CD14-positive monocyte (primary cell): Measurements from ENCODE around the gene GRM8. TPM values are rescaled to one million over a fixed set of nuclear protein-coding genes. Genes with fewer than 3 reads are reported as not detected.

Experiments used
- DNase-seq, 3 donors: peaks; one replicate each; pipeline ENCODE4 v3.0.0-alpha.2; 2011 to 2022
- H2AFZ ChIP-seq: 2 replicates; pipeline ENCODE4 v1.6.0; 2012; ENCODE audit warnings: mild to moderate bottlenecking, low read depth, low read length, inconsistent platforms; ENCODE audit not compliant: insufficient read depth, poor library complexity, severe bottlenecking
- H3K27ac ChIP-seq, 2 donors: 1 replicate in 1 of 2; 2 replicates in 1 of 2; pipeline ENCODE4 v1.5.1; 2012 to 2013; ENCODE audit warnings: low read length in 2 of 2, control low read depth in 1 of 2, inconsistent platforms in 1 of 2, low read depth in 1 of 2, mild to moderate bottlenecking in 1 of 2
- H3K27me3 ChIP-seq, 2 donors: one replicate each; pipeline versions ENCODE4 v1.6.0 to v1.6.1; 2011 to 2013; ENCODE audit warnings: low read length in 2 of 2; ENCODE audit not compliant: control insufficient read depth in 2 of 2, insufficient read depth in 2 of 2
- H3K36me3 ChIP-seq, 2 donors: replicated peaks in 1 of 2; 1 replicate in 1 of 2; 2 replicates in 1 of 2; pipeline versions ENCODE4 v1.5.1 to v1.6.1; 2012 to 2013; ENCODE audit warnings: low read length in 2 of 2, control low read depth in 1 of 2, inconsistent platforms in 1 of 2, mild to moderate bottlenecking in 1 of 2; ENCODE audit not compliant: insufficient read depth in 2 of 2, control insufficient read depth in 1 of 2
- H3K4me1 ChIP-seq, 2 donors: 1 replicate in 1 of 2; 2 replicates in 1 of 2; pipeline versions ENCODE4 v1.5.1 to v1.6.1; 2012 to 2013; ENCODE audit warnings: low read length in 2 of 2, control low read depth in 1 of 2, inconsistent platforms in 1 of 2, mild to moderate bottlenecking in 1 of 2, moderate library complexity in 1 of 2; ENCODE audit not compliant: insufficient read depth in 2 of 2, control insufficient read depth in 1 of 2
- H3K4me2 ChIP-seq: replicated peaks from 2 replicates; pipeline ENCODE3; 2012; ENCODE audit warnings: low read length, moderate library complexity, mild to moderate bottlenecking; ENCODE audit not compliant: poor library complexity, severe bottlenecking; ENCODE audit errors: extremely low read depth
- H3K4me3 ChIP-seq, 3 experiments: fragments of 200-600 bp in 1 of 3; sonication (generic) in 1 of 3; replicated peaks in 1 of 3; 1 replicate in 2 of 3; 2 replicates in 1 of 3; pipeline ENCODE4 v1.5.1; 2011 to 2013; ENCODE audit warnings: low read length in 3 of 3, mild to moderate bottlenecking in 3 of 3, control low read depth in 2 of 3, low read depth in 2 of 3, inconsistent platforms in 1 of 3, moderate library complexity in 1 of 3
- H3K79me2 ChIP-seq: 2 replicates; pipeline ENCODE4 v1.6.0; 2012; ENCODE audit warnings: mild to moderate bottlenecking, control low read depth, inconsistent platforms, low read length, moderate library complexity; ENCODE audit not compliant: insufficient read depth
- H3K9ac ChIP-seq: 2 replicates; pipeline ENCODE4 v1.6.0; 2017; ENCODE audit warnings: low read length, mild to moderate bottlenecking; ENCODE audit not compliant: insufficient read depth, poor library complexity, severe bottlenecking
- H3K9me3 ChIP-seq, 2 donors: replicated peaks in 1 of 2; 1 replicate in 1 of 2; 2 replicates in 1 of 2; pipeline versions ENCODE4 v1.5.1 to v1.6.1; 2012 to 2013; ENCODE audit warnings: low read length in 2 of 2, control low read depth in 1 of 2; ENCODE audit not compliant: control insufficient read depth in 1 of 2, insufficient read depth in 1 of 2
- H4K20me1 ChIP-seq: 2 replicates; pipeline ENCODE4 v1.6.0; 2012; ENCODE audit warnings: mild to moderate bottlenecking, low read length, control low read depth, moderate library complexity; ENCODE audit not compliant: insufficient read depth
- H3K27ac Mint-ChIP-seq, 7 donors: one replicate each; pipeline ENCODE4 v1.8.0; 2020; ENCODE audit warnings: mild to moderate bottlenecking in 7 of 7, mixed read lengths in 7 of 7, moderate library complexity in 6 of 7, inconsistent platforms in 2 of 7
- H3K27me3 Mint-ChIP-seq, 3 donors: one replicate each; pipeline ENCODE4 v1.8.0; 2021 to 2022; ENCODE audit warnings: low read depth in 3 of 3, mild to moderate bottlenecking in 3 of 3, mixed read lengths in 3 of 3, moderate library complexity in 3 of 3, inconsistent platforms in 1 of 3
- H3K36me3 Mint-ChIP-seq, 2 donors: one replicate each; pipeline ENCODE4 v1.8.0; 2020; ENCODE audit warnings: mixed read lengths in 2 of 2, inconsistent platforms in 1 of 2, mild to moderate bottlenecking in 1 of 2
- H3K4me1 Mint-ChIP-seq: one replicate; pipeline ENCODE4 v1.8.0; 2020; ENCODE audit warnings: mild to moderate bottlenecking, mixed read lengths
- H3K4me3 Mint-ChIP-seq, 2 donors: one replicate each; pipeline ENCODE4 v1.8.0; 2020; ENCODE audit warnings: mild to moderate bottlenecking in 2 of 2, mixed read lengths in 2 of 2, moderate library complexity in 1 of 2
- H3K9me3 Mint-ChIP-seq, 7 donors: one replicate each; pipeline ENCODE4 v1.8.0; 2020 to 2022; ENCODE audit warnings: mixed read lengths in 7 of 7, mild to moderate bottlenecking in 6 of 7, moderate library complexity in 6 of 7, inconsistent platforms in 2 of 7
- WGBS: methylation state at CpG from one replicate; pipeline ENCODE4 v1.1.5; 2013; ENCODE audit warnings: missing lambda C conversion rate; ENCODE audit not compliant: insufficient coverage; 5-methylcytosine and 5-hydroxymethylcytosine counted together
- intact Hi-C, 2 donors: fragments of 100-400 bp; cut with micrococcal nuclease; formaldehyde crosslinking; loops; one replicate each; pipeline versions ENCODE4 v1.15.0 to v1.15.1; 2023
- polyA plus RNA-seq, 3 donors: library from polyadenylated mRNA; depleted of rRNA in 1 of 3; unstranded in 2 of 3; stranded (reverse) in 1 of 3; fragments of 300-500 nt in 2 of 3; fragments of >200 nt in 1 of 3; fragmentation: Illumina TruSeq in 2 of 3; gene quantifications; 1 replicate in 2 of 3; 2 replicates in 1 of 3; pipeline ENCODE4 v1.2.3, GENCODE V29; 2012 to 2021
- TF ChIP-seq, protein P1 (sequence below): fragments of 200-600 bp; IDR thresholded peaks from one replicate; pipeline ENCODE4 v1.8.0; 2022; ENCODE audit warnings: antibody characterized with exemption, mild to moderate bottlenecking

GRM8 gene
- polyA plus RNA-seq, 3 donors = not detected

GRCh38 chr7:126993626-126994213 is 259.0 kb downstream of the GRM8 start:
- H3K27me3 Mint-ChIP-seq = no peaks in the 10 kb centered on the region

DNA sequence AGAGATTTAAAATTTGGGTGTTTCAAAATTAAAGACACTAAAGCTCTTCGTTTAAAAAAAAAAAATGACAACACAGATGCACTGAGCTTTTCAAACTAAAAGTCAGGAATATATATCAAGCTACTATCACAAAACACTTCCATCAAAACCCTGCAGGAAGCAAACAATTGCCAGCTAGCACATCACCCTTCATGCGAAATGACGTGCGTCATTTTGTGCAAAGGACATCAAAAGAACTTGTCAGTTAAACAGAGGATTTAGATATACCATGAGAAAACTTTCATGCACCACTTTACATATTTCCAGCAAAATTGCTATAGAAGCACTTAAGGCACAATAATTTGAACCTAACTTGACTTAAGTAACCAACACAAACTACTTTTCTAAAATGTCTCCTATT is 264.7 kb downstream of the GRM8 start:
- H3K27ac Mint-ChIP-seq = no peak overlapping the region
- Histone ChIP-seq H3K36me3 (no peaks in the 10 kb centered on the region), H3K9ac (no peak overlapping the region), H3K27ac (no peak overlapping the region), H3K4me1 (no peaks in the 10 kb centered on the region), H3K4me3 (no peak overlapping the region), H3K9me3 (peaks cover 0 to 4% of the 10 kb centered on the region in 2 donors), H3K79me2 (no peaks in the 10 kb centered on the region), H3K4me2 (no peak overlapping the region), H4K20me1 (no peaks in the 10 kb centered on the region), H2AFZ (no peak overlapping the region), H3K27me3 (no peaks in the 10 kb centered on the region)
- peaks cover 0 to 2% (median 0%) of the 10 kb centered on the region in 3 donors for H3K27me3 Mint-ChIP-seq
- DNase-seq = no peak
- peaks cover 0 to 6% (median 0%) of the 10 kb centered on the region in 7 donors for H3K9me3 Mint-ChIP-seq
- TF ChIP-seq, protein P1, sequence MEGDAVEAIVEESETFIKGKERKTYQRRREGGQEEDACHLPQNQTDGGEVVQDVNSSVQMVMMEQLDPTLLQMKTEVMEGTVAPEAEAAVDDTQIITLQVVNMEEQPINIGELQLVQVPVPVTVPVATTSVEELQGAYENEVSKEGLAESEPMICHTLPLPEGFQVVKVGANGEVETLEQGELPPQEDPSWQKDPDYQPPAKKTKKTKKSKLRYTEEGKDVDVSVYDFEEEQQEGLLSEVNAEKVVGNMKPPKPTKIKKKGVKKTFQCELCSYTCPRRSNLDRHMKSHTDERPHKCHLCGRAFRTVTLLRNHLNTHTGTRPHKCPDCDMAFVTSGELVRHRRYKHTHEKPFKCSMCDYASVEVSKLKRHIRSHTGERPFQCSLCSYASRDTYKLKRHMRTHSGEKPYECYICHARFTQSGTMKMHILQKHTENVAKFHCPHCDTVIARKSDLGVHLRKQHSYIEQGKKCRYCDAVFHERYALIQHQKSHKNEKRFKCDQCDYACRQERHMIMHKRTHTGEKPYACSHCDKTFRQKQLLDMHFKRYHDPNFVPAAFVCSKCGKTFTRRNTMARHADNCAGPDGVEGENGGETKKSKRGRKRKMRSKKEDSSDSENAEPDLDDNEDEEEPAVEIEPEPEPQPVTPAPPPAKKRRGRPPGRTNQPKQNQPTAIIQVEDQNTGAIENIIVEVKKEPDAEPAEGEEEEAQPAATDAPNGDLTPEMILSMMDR = no peak
- WGBS = 94% methylated on average over 3 of the region's 4 CpGs
- H3K4me1 Mint-ChIP-seq = no peaks in the 10 kb centered on the region
- H3K36me3 Mint-ChIP-seq = no peaks in the 10 kb centered on the region
- no peak overlapping the region for H3K4me3 Mint-ChIP-seq
- intact Hi-C loops = no loop called here

More at GRCh38 chr7:126993626-126994213, 259.0 kb downstream of the GRM8 start:
- no peak overlapping the region for H3K4me2 ChIP-seq
- no peaks in the 10 kb centered on the region for H3K79me2 ChIP-seq
- whole genome bisulfite sequencing = 57% methylated on average over 1 of the region's 2 CpGs
- H3K27me3 ChIP-seq = no peaks in the 10 kb centered on the region
- Mint-ChIP-seq H3K4me1 (no peaks in the 10 kb centered on the region), H3K9me3 (peaks cover 0 to 3% (median 0%) of the 10 kb centered on the region in 7 donors), H3K27ac (peak overlapping the region in 1 of 7 donors; percentile 38), H3K4me3 (no peak overlapping the region), H3K36me3 (no peaks in the 10 kb centered on the region)
- H3K36me3 ChIP-seq = no peaks in the 10 kb centered on the region
- intact Hi-C loops = no loop called here
- H3K9ac ChIP-seq = no peak overlapping the region
- H2AFZ ChIP-seq = no peak overlapping the region
- H3K9me3 ChIP-seq = peaks cover 0 to 10% of the 10 kb centered on the region in 2 donors
- H3K27ac ChIP-seq = no peak overlapping the region
- H3K4me1 ChIP-seq = no peaks in the 10 kb centered on the region
- no peak overlapping the region for H3K4me3 ChIP-seq
- TF ChIP-seq, protein P1 = no peak
- H4K20me1 ChIP-seq = no peaks in the 10 kb centered on the region
- no peak for DNase-seq
